NCI-H345 treated with DMSO at 0.1 percent for 48 hours (cell line): ENCODE measurements around the gene CYBA.

Experiments used
- DNase-seq: peaks from one replicate; lab custom pipeline; 2025; ENCODE audit not compliant: unreplicated experiment; lab: John Stamatoyannopoulos, UW

Gene CYBA

DNA sequence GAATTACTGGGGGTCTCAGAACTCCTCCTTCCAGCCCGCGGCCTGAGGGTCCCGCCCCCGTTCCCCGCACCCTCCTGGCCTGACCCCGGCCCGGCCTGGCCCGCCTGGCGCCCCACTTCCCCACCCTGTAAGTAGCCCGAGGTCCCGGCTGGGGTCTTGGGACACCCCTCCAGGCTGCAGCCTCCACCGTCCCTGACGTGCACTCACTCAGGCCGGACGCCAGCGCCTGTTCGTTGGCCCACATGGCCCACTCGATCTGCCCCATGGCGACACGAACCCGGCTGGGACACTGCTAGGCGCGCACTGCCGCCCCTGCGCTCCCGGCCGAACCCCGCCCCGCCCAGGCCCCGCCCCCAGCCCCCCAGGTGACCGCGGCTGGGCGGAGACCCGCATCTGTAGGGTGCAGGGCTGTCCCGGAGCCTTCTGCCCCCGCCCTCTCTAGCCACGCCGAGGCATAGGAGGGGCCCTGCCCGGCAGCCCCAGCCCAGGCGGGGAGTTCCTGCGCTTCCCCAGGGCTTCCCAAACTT is at the start of gene CYBA:
Gene CYBA, minus strand, starts transcription at position 305 of the 527 bp plus-strand sequence. Its CDS starts 40 bp downstream, at position 265.
- DNase-seq: no peak

DNA sequence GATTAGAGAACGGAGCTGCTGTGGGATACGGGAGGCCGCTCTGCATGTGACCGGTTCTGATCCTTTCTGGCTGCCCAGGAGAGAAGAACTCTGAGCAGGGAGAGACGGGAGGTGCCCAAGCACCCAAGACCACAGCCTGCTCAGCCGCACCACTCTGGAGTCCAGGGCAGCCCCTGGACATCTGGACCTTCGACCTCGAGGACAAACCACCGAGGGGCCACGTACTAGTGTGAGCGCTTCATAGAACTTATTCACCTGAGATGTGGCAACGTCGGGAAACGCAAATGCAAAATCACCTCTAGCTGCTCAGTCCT is 49.4 kb upstream of the CYBA start:
- DNase-seq: no peak

- no peak for DNase-seq
Measured at GRCh38 chr16:88699180-88699579, 48.3 kb upstream of the CYBA start.

GRCh38 chr16:88698646-88699045 is 47.8 kb upstream of the CYBA start:
- no peak for DNase-seq

DNA sequence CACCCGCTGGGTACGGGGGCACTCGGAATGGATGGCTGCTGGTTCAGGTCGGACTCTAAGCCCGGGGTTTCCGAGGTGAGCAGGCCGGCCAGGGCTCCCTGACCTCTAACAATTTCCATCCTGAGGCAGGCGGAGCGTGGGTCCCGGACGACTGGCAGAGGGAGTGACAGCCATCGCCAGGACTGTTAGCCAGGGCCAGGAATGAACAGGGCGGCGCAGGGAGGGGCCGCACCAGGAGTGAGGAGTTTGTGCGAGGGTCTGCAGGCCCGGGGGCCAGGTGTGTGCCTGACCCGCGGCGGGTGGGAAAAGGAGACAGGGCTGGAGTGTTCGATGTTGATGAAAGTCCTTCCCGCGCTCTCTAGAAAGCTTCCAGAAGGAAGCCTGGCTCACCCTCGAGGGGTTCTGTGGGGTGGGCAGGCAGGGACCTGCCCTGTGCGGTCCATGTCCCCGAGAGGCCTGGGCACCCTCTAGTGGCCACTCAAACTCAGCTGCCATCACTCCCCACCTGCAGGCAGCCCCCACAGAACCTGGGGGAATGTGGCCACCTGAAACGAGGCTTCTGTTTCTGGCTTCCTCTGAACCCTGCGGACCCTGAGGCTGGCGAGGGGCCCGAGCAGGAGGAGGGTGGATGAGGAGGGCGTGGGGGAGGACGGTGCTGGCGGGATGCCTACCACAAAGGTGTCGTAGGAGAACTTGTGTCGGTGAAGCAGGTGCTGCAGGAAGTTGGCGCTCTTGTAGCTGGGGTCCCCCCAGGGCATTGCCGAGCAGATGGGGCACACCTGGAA is 47.2 kb upstream of the CYBA start:
- no peak for DNase-seq

GRCh38 chr16:88697116-88697830 is 46.4 kb upstream of the CYBA start:
- DNase-seq: no peak

DNA sequence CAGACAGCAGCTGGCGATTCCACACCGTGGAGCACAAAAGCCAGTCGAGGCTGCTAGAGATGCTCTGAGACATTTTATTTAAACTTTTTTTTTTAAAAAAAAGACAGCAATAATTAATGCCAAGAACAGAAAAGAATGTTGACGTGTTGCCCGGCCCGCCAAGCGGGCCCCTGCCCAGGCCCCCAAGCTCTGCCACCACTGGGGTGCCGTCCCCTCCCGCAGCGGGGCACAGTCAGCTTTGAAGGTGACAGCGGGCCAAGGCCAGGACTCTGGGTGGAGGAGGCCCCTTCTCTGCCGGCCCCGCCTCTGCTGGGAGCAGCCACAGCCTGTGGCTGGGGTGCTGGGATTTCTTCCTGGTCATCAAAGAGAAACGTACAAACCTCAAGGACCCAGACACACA is 45.6 kb upstream of the CYBA start:
- DNase-seq: no peak

GRCh38 chr16:88695753-88696152 is 44.9 kb upstream of the CYBA start:
- no peak for DNase-seq

GRCh38 chr16:88695218-88695617 is 44.4 kb upstream of the CYBA start:
- DNase-seq: no peak

DNA sequence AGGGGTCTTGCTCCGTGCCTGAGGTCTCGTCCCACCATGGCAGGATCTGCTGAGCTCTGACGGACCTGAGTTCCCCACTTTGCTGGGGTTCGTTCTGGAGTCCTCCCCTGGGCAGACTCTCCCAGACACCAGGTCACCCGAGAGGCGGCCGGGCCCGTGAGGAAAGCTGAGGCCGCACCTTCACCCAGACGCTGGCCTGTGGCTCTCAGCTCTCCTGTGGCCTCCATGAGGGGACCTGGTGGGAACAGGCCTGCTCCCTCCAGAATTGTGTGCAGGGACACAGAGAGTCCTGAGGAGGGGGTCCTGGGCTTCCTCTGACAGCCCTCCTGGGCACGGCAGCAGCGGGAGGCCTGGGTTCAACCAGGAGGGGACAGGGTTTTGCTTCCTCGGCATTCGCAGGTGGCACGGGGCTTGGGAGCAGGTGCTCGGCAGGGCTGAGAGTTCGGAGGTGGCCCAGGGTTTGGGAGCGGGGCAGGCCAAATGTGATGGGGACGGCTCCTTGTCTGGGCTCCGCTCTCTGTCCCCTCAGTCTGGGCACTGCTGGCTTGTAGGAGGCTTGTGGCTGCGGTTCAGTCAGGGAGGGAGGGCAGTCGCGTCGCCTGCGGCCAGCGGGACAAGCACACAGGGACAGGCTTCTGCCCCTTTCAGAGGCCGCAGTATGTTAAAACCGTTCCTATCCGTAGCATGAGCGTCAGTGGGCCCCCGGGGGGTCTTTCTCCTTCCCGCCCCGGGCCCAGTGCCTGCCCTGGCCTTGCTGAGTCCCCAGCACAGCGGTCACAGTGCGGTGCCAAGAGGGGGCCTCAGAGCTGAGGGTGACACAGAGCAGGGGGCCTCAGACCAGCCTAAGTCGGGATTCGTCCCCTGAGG is 43.6 kb upstream of the CYBA start:
- DNase-seq: no peak

- no peak for DNase-seq
Measured at GRCh38 chr16:88693420-88694177, 42.7 kb upstream of the CYBA start.

- no peak for DNase-seq
Measured at GRCh38 chr16:88692861-88693260, 42.0 kb upstream of the CYBA start.

DNA sequence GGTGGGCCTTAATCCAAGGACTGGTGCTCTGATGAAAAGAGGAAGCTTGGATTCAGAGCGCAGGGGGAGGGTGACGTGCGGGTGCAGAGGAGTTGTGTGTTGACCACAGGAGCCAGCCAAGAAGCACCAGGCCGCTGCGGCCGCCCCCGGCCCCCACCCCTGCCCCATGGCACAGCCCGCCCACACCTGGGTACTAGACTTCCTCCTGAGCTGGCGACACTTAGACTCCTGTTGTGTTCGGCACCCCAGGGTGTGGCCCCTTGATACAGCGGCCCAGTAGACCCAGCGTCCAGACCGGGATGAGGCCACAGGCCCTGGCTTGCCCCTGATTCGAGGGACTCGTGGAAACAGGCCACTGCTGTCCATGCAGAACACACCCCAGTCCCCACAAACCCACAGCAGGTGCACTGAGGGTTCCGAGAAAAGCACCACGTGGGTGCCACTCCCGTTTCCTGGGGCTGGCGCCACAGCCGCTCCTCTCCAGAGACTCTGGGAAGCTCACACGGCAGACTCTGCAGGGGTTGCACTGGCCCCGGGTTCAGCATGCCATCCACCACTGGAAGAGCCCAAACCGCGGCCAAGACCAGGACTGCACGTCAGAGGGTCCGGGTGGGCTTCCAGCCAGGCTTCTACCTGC is 41.2 kb upstream of the CYBA start:
- no peak for DNase-seq

DNA sequence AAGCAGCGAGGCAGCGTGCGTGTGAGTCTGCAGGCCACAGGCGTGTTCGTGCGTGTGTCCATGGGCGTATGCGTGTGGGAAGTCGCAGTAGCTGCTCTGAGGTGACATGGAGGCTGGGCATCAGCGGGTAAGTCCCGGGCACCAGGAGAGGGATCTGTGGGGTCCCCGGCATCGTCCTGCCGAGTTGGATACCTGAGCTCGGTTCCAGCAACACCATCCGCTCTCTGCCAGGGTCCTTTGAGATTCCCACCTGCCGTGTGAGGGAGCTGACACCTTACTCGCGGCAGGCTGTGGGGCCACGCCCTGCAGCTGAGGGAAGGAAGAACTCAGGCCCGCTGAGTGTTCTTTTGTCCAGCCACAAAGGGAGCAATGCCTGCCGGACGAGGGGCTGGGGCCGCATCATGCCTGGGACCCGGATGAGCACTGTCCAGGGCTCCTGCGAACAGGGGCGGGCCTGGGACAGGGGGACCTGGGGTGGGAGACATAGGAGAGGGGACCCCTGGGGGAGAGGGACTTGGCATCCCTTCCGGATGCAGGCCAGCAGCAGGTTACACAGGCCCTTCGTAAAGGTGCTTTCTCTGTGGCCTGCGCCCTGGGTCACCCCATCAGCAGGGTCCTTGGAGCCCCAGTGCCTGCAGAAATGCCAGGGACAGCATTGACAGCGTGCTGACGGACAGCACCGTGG is 40.4 kb upstream of the CYBA start:
- DNase-seq: no peak

- DNase-seq: no peak
Measured at GRCh38 chr16:88690341-88691128, 39.7 kb upstream of the CYBA start.

GRCh38 chr16:88688013-88688778 is 37.3 kb upstream of the CYBA start:
- DNase-seq: peak; percentile 71

DNA sequence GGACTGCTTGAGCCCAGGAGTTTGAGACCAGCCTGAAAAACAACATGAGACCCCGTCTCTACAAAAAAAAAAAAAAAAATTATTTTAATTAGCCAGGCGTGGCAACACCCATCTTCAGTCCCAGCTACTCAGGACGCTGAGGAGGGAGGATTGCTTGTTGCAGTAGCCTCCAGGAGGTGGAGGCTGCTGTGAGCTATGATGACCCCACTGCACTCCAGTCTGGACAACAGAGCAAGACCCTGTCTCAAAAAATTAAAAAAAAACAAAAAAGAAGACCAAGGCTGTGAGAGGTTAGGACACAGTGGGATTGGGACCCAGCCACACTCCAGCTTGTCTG is 36.8 kb upstream of the CYBA start:
- no peak for DNase-seq

GRCh38 chr16:88687254-88687576 is 36.4 kb upstream of the CYBA start:
- no peak for DNase-seq
